ENCODE measurements around the gene BCL2L11.

- TF ChIP-seq CTCF (IDR thresholded peaks at IDR 0.05; ENCODE audit: insufficient read depth, low read length): no peak
- TF ChIP-seq REST (IDR thresholded peaks at IDR 0.05; ENCODE audit: insufficient replicate concordance, low read depth): no peak
- no peak for TF ChIP-seq GABPA (IDR thresholded peaks at IDR 0.05; ENCODE audit: low read depth)
These were observed 19.1 kb upstream of the BCL2L11 start for GRCh38 chr2:111101592-111101991.

Measured in HL-60 (cell line).